ENCODE data around the gene ADPRM. TPM values are rescaled to one million over a fixed set of nuclear protein-coding genes. Genes with fewer than 3 reads are reported as not detected.

The ADPRM gene
- polyA plus RNA-seq, 2 of the 4 experiments (the other 2 are of a cell fraction): 8.3 to 25.2 TPM

DNA sequence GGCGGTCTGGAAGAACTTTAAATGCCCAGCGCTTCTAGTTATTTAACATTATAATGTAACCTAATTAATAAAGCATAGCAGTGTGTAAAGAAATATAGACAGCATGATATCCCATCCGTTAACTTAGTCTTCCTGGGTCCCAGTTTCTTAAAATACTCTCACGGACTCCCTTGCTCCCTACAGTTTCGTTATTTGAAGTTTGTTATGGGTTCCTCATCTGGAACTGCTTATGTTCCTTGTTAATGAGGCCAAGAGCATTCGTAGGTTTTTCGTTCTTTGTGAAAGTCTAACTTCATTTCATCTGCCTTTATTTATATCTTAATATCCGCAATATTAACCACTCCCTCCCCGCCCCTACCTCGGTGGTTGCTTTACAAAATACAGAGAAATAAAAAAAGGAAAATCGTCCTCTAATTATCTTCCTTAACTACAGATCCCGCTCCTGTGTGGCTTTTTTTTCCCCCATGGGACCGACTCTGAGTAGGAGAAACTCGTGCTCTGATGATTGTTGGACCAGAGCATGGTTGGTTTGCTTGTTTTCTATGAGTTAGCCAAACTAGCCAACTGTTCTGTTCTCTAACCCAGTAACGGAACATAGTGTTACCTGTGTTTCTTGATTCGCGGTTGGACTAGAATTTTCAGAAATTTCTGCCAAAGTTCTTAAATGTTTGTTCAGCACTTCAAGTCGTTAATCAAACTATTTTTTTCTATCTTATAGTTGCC lies 863 bp downstream of the ADPRM start:
- Histone ChIP-seq H3K27ac (peak overlapping the region; percentile 85 to 99), H3K4me3 (peak overlapping the region; percentile 85), H3K9me3 (no peaks in the 10 kb centered on the region), H3K4me2 (peak overlapping the region; percentile 80), H3K4me1 (peaks cover 15% of the 10 kb centered on the region)
- POLR2A ChIA-PET: no interaction called here
- TF ChIP-seq MYC (IDR thresholded peaks at IDR 0.05; ENCODE audit: borderline replicate concordance, low read length) (no peak), JUNB (IDR thresholded peaks at IDR 0.05) (no peak), CBX8 (IDR thresholded peaks at IDR 0.05) (no peak), ELK1 (IDR thresholded peaks at IDR 0.05; ENCODE audit: low read depth, low read length) (no peak), SMC3 (IDR thresholded peaks at IDR 0.05) (no peak), ATOH8 (CRISPR knock-in tag; IDR thresholded peaks at IDR 0.05; ENCODE audit: low read depth) (no peak), CHD2 (IDR thresholded peaks at IDR 0.05; ENCODE audit: low read length, partially characterized antibody) (no peak), HOXA7 (CRISPR knock-in tag; IDR thresholded peaks at IDR 0.05) (no peak), CBX2 (IDR thresholded peaks at IDR 0.05; ENCODE audit: borderline replicate concordance, low read depth) (no peak), HEYL (CRISPR knock-in tag; IDR thresholded peaks at IDR 0.05) (no peak), NR3C1 (IDR thresholded peaks at IDR 0.05) (no peak)
- TF ChIP-seq, protein P1, sequence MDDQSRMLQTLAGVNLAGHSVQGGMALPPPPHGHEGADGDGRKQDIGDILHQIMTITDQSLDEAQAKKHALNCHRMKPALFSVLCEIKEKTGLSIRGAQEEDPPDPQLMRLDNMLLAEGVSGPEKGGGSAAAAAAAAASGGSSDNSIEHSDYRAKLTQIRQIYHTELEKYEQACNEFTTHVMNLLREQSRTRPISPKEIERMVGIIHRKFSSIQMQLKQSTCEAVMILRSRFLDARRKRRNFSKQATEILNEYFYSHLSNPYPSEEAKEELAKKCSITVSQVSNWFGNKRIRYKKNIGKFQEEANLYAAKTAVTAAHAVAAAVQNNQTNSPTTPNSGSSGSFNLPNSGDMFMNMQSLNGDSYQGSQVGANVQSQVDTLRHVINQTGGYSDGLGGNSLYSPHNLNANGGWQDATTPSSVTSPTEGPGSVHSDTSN (IDR thresholded peaks at IDR 0.05): no peak
- CTCF ChIA-PET: interaction anchor here (1.0 kb wide), 1 partner anchor 39 kb away, joined by 3 read pairs; no protein-coding TSS in a partner anchor
- no peak for FAIRE-seq
- 12% methylated on average over 18 of the region's 18 CpGs for WGBS (ENCODE audit: missing lambda C conversion rate)
- peak in 1 of 2 experiments; percentile 17 for DNase-seq (ENCODE audit: low read depth in 1 of 2, low spot score in 1 of 2)
- no peak for ATAC-seq

GRCh38 chr17:10699856-10700255 lies 2.5 kb downstream of the ADPRM start:
- no peak overlapping the region for H3K4me2 ChIP-seq
- WGBS (ENCODE audit: missing lambda C conversion rate): 93% methylated on average over 1 of the region's 1 CpG
- CTCF ChIA-PET: no interaction called here
- FAIRE-seq: no peak
- DNase-seq (ENCODE audit: low read depth in 1 of 2, low spot score in 1 of 2): no peak
- H3K4me3 ChIP-seq: no peak overlapping the region
- TF ChIP-seq USF2 (IDR thresholded peaks at IDR 0.05) (no peak), RCOR1 (IDR thresholded peaks at IDR 0.05; ENCODE audit: low read depth, low read length) (no peak), HMGXB4 (CRISPR knock-in tag; IDR thresholded peaks at IDR 0.05; ENCODE audit: borderline replicate concordance) (no peak), POLR2A (IDR thresholded peaks at IDR 0.05; ENCODE audit: low read length) (no peak), FOSB (CRISPR knock-in tag; IDR thresholded peaks at IDR 0.05) (no peak), MAZ (IDR thresholded peaks at IDR 0.05; ENCODE audit: borderline replicate concordance, low read depth, low read length) (no peak), SREBF2 (IDR thresholded peaks at IDR 0.05) (no peak), ESRRA (IDR thresholded peaks at IDR 0.05; ENCODE audit: borderline replicate concordance, low read length) (no peak), EHMT2 (IDR thresholded peaks at IDR 0.05; ENCODE audit: low read depth) (no peak), CHD4 (IDR thresholded peaks at IDR 0.05; ENCODE audit: borderline replicate concordance) (no peak), EP300 (IDR thresholded peaks at IDR 0.05) (no peak), CEBPB (IDR thresholded peaks at IDR 0.05) (no peak), NPAS2 (CRISPR knock-in tag; IDR thresholded peaks at IDR 0.05; ENCODE audit: borderline replicate concordance) (no peak), RAD21 (conservative IDR thresholded peaks at IDR 0.05 in 1 of 2, IDR thresholded peaks at IDR 0.05 in 1 of 2) (no peak)
- TF ChIP-seq, protein P1 (IDR thresholded peaks at IDR 0.05): no peak
- TF ChIP-seq, protein P2, sequence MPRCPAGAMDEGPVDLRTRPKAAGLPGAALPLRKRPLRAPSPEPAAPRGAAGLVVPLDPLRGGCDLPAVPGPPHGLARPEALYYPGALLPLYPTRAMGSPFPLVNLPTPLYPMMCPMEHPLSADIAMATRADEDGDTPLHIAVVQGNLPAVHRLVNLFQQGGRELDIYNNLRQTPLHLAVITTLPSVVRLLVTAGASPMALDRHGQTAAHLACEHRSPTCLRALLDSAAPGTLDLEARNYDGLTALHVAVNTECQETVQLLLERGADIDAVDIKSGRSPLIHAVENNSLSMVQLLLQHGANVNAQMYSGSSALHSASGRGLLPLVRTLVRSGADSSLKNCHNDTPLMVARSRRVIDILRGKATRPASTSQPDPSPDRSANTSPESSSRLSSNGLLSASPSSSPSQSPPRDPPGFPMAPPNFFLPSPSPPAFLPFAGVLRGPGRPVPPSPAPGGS (IDR thresholded peaks at IDR 0.05): no peak
- H3K4me1 ChIP-seq: peaks cover 15% of the 10 kb centered on the region
- H3K9me3 ChIP-seq: no peaks in the 10 kb centered on the region
- no peak overlapping the region for H3K27ac ChIP-seq
- no peak for ATAC-seq
- POLR2A ChIA-PET: no interaction called here

Measured in A549 (cell line).